ENCODE data around the gene COL15A1.
"Not testable (repeated sequence)": the region's sequence is repeated elsewhere in the genome, so short reads cannot be mapped to it uniquely, and the experiment has no call there.

DNA sequence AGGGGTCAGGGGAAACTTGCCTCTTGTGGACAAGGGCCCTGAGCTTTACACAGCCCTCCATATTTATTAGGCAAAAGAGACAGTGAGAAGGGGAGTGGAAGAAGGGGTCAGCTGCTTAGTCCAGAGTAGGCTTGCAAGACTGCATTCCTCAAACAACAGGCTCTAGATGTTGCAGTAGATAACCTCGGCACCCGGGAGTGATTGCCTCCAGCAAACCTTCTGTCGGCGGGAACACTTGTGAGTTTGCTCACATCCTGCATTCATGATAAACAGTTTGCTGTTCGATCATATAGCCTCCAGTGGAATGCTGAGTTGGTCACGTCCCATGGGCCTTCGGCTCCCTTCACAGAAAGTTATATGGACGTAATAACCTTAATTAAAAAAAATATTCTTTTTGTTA lies 66.7 kb downstream of the COL15A1 start:
- TF ChIP-seq, protein P1, sequence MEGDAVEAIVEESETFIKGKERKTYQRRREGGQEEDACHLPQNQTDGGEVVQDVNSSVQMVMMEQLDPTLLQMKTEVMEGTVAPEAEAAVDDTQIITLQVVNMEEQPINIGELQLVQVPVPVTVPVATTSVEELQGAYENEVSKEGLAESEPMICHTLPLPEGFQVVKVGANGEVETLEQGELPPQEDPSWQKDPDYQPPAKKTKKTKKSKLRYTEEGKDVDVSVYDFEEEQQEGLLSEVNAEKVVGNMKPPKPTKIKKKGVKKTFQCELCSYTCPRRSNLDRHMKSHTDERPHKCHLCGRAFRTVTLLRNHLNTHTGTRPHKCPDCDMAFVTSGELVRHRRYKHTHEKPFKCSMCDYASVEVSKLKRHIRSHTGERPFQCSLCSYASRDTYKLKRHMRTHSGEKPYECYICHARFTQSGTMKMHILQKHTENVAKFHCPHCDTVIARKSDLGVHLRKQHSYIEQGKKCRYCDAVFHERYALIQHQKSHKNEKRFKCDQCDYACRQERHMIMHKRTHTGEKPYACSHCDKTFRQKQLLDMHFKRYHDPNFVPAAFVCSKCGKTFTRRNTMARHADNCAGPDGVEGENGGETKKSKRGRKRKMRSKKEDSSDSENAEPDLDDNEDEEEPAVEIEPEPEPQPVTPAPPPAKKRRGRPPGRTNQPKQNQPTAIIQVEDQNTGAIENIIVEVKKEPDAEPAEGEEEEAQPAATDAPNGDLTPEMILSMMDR (IDR thresholded peaks at IDR 0.05; ENCODE audit: low read depth, low read length) = not testable (repeated sequence)
- TF ChIP-seq POLR2A (IDR thresholded peaks at IDR 0.05; ENCODE audit: extremely low read depth, insufficient read length); MAX (IDR thresholded peaks at IDR 0.05; ENCODE audit: low read depth, low read length); MYC (IDR thresholded peaks at IDR 0.05; ENCODE audit: low read depth, low read length): not testable (repeated sequence)
